ENCODE measurements around the gene DIO2.

GRCh38 chr14:80215756-80216581, 4.7 kb upstream of the DIO2 start:
- no peak for TF ChIP-seq FOXK2 (IDR thresholded peaks at IDR 0.05)
- TF ChIP-seq FOXM1 (IDR thresholded peaks at IDR 0.05; ENCODE audit: borderline replicate concordance), result no peak

Measured in HEK293T (cell line).